ENCODE measurements around the gene PCNX4. TPM values are rescaled to one million over a fixed set of nuclear protein-coding genes. Genes with fewer than 3 reads are reported as not detected.

The PCNX4 gene
- polyA plus RNA-seq, 3 donors, result 13.1 to 18.4 (median 16.7) TPM

DNA sequence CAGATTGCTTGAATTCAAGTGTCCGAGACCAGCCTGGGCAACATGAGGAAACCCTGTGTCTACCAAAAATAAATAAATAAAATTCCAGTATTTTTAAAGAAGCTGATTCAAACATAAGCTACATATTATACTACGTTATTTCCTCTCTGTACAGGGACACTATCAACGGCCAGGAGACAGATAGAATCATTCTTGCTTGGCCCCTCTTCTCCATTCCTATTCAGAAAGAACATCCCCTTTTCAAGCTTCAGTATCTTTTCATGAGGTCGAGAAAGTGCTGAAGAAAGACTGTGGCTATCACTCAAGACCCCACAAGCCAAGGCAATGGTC lies 73.8 kb downstream of the PCNX4 start:
- peaks cover 43% of the 10 kb centered on the region for H3K79me2 ChIP-seq (ENCODE audit: insufficient read depth, low read length)
- H2AFZ ChIP-seq (ENCODE audit: insufficient read depth, low read depth, low read length, poor library complexity, severe bottlenecking), result peak overlapping the region; percentile 95
- intact Hi-C loops (cut with micrococcal nuclease), result loop anchor here in 1 of 2 donors (10.0 kb wide), 1 partner anchor 79 kb away; the partner anchor contains the start of gene PPM1A
- H3K27me3 ChIP-seq (ENCODE audit: control insufficient read depth in 2 of 2, insufficient read depth in 2 of 2, low read length in 2 of 2), result no peaks in the 10 kb centered on the region
- Mint-ChIP-seq H3K36me3 (peaks cover 0 to 6% of the 10 kb centered on the region in 2 donors), H3K9me3 (no peaks in the 10 kb centered on the region), H3K27ac (peak overlapping the region in 5 of 7 donors; percentile 78 to 95 (median 83)), H3K4me3 (peak overlapping the region; percentile 43 to 59), H3K4me1 (peaks cover 41% of the 10 kb centered on the region), H3K27me3 (ENCODE audit: low read depth in 3 of 3) (peaks cover 0 to 4% (median 0%) of the 10 kb centered on the region in 3 donors)
- TF ChIP-seq, protein P1, sequence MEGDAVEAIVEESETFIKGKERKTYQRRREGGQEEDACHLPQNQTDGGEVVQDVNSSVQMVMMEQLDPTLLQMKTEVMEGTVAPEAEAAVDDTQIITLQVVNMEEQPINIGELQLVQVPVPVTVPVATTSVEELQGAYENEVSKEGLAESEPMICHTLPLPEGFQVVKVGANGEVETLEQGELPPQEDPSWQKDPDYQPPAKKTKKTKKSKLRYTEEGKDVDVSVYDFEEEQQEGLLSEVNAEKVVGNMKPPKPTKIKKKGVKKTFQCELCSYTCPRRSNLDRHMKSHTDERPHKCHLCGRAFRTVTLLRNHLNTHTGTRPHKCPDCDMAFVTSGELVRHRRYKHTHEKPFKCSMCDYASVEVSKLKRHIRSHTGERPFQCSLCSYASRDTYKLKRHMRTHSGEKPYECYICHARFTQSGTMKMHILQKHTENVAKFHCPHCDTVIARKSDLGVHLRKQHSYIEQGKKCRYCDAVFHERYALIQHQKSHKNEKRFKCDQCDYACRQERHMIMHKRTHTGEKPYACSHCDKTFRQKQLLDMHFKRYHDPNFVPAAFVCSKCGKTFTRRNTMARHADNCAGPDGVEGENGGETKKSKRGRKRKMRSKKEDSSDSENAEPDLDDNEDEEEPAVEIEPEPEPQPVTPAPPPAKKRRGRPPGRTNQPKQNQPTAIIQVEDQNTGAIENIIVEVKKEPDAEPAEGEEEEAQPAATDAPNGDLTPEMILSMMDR (IDR thresholded peaks at IDR 0.05), result no peak
- no peak for DNase-seq
- H4K20me1 ChIP-seq (ENCODE audit: insufficient read depth, low read length), result no peaks in the 10 kb centered on the region
- no peaks in the 10 kb centered on the region for H3K36me3 ChIP-seq (replicated peaks in 1 of 2; ENCODE audit: control insufficient read depth in 1 of 2, insufficient read depth in 2 of 2, low read length in 2 of 2)
- H3K4me1 ChIP-seq (ENCODE audit: control insufficient read depth in 1 of 2, insufficient read depth in 2 of 2, low read length in 2 of 2), result peaks cover 33 to 39% of the 10 kb centered on the region in 2 donors
- 0% methylated on average over 2 of the region's 4 CpGs for WGBS (ENCODE audit: insufficient coverage)
- H3K4me3 ChIP-seq (replicated peaks in 1 of 3; ENCODE audit: low read depth in 2 of 3, low read length in 3 of 3), result peak overlapping the region in 2 of 3 experiments; percentile 92 to 96
- no peaks in the 10 kb centered on the region for H3K9me3 ChIP-seq (replicated peaks in 1 of 2; ENCODE audit: control insufficient read depth in 1 of 2, insufficient read depth in 1 of 2, low read length in 2 of 2)
- H3K9ac ChIP-seq (ENCODE audit: insufficient read depth, low read length, poor library complexity, severe bottlenecking), result peak overlapping the region; percentile 93
- peak overlapping the region; percentile 83 for H3K4me2 ChIP-seq (replicated peaks; ENCODE audit: extremely low read depth, low read length, poor library complexity, severe bottlenecking)
- H3K27ac ChIP-seq (ENCODE audit: low read depth in 1 of 2, low read length in 2 of 2), result peak overlapping the region in 1 of 2 donors; percentile 98

DNA sequence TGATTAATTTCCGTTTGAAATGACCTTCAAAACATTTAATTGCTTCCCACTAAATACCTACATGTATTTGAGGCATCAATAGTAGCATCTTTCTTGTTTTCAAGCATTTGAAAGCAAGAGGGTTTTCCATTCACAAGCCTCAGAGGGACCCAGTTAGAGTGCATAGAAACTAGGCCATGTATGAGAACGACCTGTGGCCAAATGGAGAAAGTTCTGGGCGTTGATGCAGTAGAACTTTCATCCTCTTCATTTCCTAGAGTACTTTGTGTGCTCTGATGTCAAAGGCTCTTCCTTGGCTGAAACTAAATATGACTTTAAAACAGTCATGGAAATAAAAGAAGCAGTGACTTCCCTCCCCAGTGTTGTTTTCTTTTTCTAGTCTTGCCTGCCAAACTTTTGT lies 74.4 kb downstream of the PCNX4 start:
- TF ChIP-seq, protein P1 (IDR thresholded peaks at IDR 0.05), result no peak
- no peaks in the 10 kb centered on the region for H3K36me3 ChIP-seq (replicated peaks in 1 of 2; ENCODE audit: control insufficient read depth in 1 of 2, insufficient read depth in 2 of 2, low read length in 2 of 2)
- peak overlapping the region; percentile 95 for H2AFZ ChIP-seq (ENCODE audit: insufficient read depth, low read depth, low read length, poor library complexity, severe bottlenecking)
- Mint-ChIP-seq H3K36me3 (peaks cover 0 to 5% of the 10 kb centered on the region in 2 donors), H3K27ac (peak overlapping the region in 1 of 7 donors; percentile 78), H3K27me3 (ENCODE audit: low read depth in 3 of 3) (peaks cover 0 to 4% (median 0%) of the 10 kb centered on the region in 3 donors), H3K9me3 (peaks cover 0 to 4% (median 0%) of the 10 kb centered on the region in 7 donors), H3K4me1 (peaks cover 35% of the 10 kb centered on the region), H3K4me3 (peak overlapping the region in 1 of 2 donors; percentile 59)
- H3K4me3 ChIP-seq (replicated peaks in 1 of 3; ENCODE audit: low read depth in 2 of 3, low read length in 3 of 3), result no peak overlapping the region
- H4K20me1 ChIP-seq (ENCODE audit: insufficient read depth, low read length), result no peaks in the 10 kb centered on the region
- peaks cover 30 to 33% of the 10 kb centered on the region in 2 donors for H3K4me1 ChIP-seq (ENCODE audit: control insufficient read depth in 1 of 2, insufficient read depth in 2 of 2, low read length in 2 of 2)
- no peak for DNase-seq
- H3K79me2 ChIP-seq (ENCODE audit: insufficient read depth, low read length), result peaks cover 37% of the 10 kb centered on the region
- H3K9ac ChIP-seq (ENCODE audit: insufficient read depth, low read length, poor library complexity, severe bottlenecking), result no peak overlapping the region
- no CpG with 5 or more reads among the region's 3 CpGs for WGBS (ENCODE audit: insufficient coverage)
- H3K9me3 ChIP-seq (replicated peaks in 1 of 2; ENCODE audit: control insufficient read depth in 1 of 2, insufficient read depth in 1 of 2, low read length in 2 of 2), result no peaks in the 10 kb centered on the region
- H3K4me2 ChIP-seq (replicated peaks; ENCODE audit: extremely low read depth, low read length, poor library complexity, severe bottlenecking), result no peak overlapping the region
- H3K27me3 ChIP-seq (ENCODE audit: control insufficient read depth in 2 of 2, insufficient read depth in 2 of 2, low read length in 2 of 2), result no peaks in the 10 kb centered on the region
- intact Hi-C loops (cut with micrococcal nuclease), result loop anchor here in 1 of 2 donors (10.0 kb wide), 1 partner anchor 79 kb away; the partner anchor contains the start of gene PPM1A
- H3K27ac ChIP-seq (ENCODE audit: low read depth in 1 of 2, low read length in 2 of 2), result no peak overlapping the region
